Measurements from ENCODE around the gene NUDT1.

NUDT1 gene

GRCh38 chr7:2248984-2249694, 7.1 kb downstream of the NUDT1 start:
- DNase-seq (ENCODE audit: low spot score), result peak; percentile 78

DNA sequence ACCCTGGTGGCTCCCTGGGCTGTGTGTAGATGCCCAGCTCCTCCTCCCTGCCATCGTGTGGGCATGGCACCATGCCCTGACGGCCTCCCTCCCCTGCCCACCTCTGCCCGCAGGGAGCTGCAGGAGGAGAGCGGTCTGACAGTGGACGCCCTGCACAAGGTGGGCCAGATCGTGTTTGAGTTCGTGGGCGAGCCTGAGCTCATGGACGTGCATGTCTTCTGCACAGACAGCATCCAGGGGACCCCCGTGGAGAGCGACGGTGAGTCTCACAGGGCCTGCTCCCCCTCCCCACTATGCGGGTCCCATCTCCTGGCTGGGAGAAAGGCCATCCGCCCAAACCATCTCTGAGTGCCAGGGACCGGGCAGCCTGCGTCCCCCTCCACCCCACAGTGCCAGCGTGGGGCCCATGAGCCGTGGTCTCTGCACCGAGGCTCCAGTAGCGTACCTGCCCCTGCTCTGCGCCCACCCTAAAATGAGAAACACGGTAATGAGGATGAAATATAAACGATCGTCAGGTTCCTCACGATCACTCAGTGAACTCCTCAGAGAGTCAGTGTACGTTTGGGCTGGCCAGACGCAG, 7.8 kb downstream of the NUDT1 start:
- DNase-seq (ENCODE audit: low spot score), result no peak

DNA sequence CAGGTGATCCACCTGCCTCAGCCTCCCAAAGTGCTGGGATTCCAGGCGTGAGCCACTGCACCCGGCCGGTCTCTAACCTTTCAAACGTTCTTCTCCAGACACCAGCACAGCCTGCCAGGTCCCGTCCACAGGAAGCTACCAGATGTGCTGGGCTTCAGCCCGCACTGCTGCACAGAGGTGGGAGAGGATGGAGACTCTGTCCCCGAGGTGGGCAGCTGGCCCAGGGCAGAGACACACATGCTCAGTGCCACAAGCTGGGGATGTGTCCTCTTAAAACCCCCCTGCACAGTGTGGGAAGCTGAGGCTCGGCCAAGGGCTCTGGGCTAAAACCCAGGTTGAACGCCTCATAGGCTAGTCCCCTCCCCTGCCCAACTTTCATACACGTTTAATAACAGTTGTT, 9.4 kb downstream of the NUDT1 start:
- no peak for DNase-seq (ENCODE audit: low spot score)

- DNase-seq (ENCODE audit: low spot score), result no peak
These were observed 10.1 kb downstream of the NUDT1 start for GRCh38 chr7:2251841-2252771.

GRCh38 chr7:2253021-2253420, 11.0 kb downstream of the NUDT1 start:
- DNase-seq (ENCODE audit: low spot score), result no peak

DNA sequence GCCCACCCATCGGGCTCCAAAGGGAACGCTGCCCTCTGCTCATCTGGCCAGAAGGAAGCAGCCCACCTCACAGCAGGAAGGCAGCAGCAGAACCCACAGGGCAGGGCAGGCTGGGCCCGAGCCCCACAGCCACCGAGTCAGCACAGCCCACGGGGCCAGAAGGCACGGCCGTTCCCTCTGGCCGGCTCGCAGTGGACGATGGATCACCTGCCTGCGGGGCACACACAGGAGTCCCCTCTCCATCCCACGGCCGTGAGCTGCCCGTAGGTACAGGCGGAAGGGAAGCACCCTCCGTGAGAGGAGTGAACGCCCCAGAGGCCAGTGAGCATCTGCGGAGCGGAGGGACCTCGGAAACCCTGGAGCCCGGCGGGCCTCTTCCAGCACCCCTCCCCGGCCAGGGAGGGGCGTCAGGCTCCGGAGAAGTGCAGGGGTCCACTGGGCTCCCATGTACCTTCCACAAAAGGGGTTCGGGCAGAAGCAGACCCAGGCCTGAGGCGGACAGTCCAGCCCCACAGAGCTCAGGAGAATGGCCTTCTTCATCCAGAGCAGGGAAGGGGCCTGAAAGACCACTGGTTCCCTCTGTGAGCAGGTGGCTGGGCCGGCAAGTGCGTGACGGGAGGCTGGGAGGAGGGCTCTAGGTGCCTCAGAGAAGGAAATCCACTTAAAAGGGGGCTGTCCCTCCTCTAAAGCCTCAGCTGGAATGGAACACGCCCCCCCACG, 11.7 kb downstream of the NUDT1 start:
- DNase-seq (ENCODE audit: low spot score), result no peak

GRCh38 chr7:2254429-2255144, 12.6 kb downstream of the NUDT1 start:
- DNase-seq (ENCODE audit: low spot score), result no peak

DNA sequence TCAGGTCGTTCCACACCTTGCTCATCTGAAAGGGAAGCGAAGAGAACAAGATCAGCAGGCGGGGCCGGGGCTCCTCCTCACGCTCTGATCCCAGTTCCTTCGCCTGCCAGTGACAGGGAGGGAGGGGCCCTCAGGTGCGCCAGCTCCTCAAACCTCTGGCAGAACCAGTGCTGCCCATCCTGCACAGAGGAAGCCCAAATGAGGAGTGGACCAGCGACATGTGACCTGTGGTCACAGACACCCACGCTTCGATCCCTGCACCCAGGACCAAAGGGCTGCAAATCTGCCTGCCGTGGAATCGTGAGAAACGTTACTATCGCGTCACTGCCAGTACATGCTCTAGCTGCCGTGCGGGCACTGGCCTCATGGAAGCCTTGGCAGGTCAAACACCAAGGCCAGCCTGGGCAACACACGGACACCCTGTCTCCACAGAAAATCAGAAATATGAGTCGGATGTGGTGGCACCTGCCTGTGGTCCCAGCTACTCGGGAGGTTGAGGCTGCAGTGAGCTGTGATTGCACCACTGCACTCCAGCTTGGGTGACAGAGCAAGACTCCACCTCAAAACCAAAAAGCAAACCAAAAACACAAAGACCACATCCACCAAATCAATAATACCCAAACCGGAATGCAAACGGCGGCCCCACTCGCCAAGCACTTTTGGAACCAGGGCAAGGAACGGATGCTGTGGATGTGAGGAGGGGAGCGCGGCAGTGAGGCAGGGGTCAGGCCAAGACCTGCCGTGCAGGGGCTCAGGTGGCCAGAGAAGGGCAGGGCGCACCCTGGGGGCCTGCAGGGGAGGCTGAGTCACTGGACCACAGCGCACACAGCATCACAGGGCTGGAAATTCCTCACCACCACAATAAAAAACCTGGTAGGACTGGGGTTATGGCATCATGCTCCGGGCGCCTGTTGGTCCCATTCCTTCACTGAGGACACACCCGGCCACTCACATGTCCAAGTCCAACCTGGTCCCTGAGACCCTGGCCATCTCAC, 13.4 kb downstream of the NUDT1 start:
- DNase-seq (ENCODE audit: low spot score), result no peak

- no peak for DNase-seq (ENCODE audit: low spot score)
These were observed 14.4 kb downstream of the NUDT1 start for GRCh38 chr7:2256306-2257045.

DNA sequence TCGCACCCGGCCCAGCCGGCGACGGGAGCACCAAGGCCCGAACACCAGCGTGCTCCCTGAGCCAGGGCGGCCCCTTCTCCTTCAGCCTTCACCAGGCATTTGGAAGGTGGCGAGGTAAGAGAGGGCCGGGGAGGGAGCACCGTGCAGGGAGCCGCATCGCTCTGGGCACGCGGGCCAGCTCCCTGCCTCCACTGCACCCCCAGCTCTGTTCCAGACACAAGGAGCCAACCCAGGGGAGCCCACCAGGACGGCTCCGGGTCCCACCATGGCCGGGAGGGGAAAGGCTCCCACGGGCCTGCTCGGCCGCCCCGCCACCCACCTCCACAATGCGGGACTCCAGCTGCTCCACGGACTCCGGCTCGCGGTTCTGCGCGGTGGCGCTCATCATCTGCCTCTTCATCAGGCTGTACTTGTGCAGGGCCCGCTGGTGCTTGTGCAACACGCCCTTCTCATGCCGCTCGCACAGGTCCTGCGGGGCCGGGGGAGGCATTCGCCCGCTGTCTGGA, 15.1 kb downstream of the NUDT1 start:
- DNase-seq (ENCODE audit: low spot score), result no peak

GRCh38 chr7:2257651-2258050, 15.6 kb downstream of the NUDT1 start:
- no peak for DNase-seq (ENCODE audit: low spot score)

DNA sequence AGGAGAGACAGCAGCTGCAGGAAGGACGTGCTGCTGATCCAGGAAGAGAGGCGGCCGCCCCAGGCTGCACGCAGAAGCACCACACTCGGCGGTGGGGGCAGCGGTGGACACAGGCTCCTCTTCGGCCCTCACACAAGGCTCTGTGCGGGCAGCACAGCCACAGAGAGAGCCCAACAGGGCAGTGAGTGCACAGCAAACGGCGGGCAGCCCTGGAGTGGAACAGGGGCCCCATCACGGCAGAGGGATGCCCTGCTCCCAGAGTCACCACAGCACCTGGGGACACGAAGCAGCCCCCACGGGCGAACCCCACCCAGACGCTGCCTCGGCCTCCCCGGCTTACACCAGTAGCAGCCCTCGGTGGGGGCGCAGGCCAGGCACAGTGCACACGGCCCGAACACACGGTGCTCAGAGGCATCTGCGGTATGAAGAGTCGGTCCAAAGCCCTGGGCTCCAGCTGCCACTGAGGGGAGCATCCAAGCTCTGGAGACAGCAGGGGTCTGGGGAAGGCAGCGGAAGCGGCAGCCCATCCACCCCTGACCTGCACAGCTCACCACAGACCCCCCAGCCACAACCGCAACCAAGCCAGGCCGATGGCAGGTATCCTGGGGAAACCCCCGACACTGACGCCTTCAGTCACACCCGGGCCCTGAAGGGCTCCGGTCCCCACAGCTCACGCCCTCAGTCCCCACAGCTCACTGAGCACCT, 16.8 kb downstream of the NUDT1 start:
- DNase-seq (ENCODE audit: low spot score), result no peak

GRCh38 chr7:2259480-2259879, 17.5 kb downstream of the NUDT1 start:
- DNase-seq (ENCODE audit: low spot score), result no peak

DNA sequence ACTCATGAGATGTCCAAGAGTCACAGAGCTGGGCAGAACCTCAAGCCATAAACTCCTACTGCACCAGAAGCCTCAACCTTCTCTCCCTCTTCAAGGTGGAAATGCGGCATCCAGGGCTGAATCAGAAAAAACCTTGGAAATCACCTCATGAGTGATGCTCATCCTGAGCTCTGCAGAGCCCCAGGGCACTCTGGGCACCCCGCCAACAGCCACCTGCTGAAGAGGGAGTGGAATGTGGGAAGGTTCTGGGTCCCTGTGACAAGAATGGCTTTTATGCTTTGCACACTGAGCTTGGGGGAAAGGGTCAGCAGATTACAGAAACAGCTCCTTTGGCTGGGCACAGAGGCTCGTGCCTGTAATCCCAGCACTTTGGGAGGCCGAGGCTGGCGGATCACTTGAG, 18.8 kb downstream of the NUDT1 start:
- no peak for DNase-seq (ENCODE audit: low spot score)

DNA sequence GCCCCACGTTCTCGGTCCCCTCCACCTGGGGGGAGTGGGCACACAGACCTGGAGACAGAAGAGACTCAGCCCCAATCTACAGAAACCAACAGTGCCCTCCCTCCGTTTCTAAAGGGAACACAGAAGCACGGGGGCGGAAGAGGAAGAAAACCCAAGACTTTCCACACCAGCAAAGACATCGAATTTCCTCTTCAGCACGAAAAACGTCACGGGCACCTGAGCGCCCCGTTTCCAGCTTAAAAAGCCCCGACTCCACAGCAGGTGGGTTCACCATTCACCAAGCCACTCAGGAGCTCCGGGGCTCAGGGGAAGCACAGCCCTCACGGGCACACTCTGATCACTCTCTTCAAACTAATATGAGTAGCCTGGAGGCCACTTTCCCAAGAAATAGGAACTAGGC, 19.6 kb downstream of the NUDT1 start:
- peak; percentile 64 for DNase-seq (ENCODE audit: low spot score)

DNA sequence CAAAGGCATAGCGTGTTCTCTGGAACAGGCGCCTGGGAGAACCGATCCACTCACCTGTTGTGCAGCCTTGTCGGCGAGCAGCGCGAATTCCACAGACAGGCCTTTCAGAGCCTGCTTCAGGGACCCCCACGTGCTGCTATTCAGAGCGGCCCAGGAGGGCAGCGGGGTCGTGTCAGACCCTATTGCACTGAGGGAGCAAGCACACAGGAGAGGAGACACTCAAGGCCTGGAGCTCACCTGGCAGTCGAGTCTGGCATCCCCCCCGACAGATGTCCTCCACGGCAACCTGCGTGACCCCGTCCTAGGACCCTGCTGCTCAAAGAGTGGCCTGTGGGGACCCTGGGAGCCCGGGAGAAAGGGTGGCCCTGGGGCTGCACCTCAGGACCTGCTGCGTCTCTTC, 21.1 kb downstream of the NUDT1 start:
- no peak for DNase-seq (ENCODE audit: low spot score)

- no peak for DNase-seq (ENCODE audit: low spot score)
These were observed 22.1 kb downstream of the NUDT1 start for GRCh38 chr7:2264158-2264557.

- no peak for DNase-seq (ENCODE audit: low spot score)
These were observed 24.9 kb downstream of the NUDT1 start for GRCh38 chr7:2266911-2267310.
